Stimulated activated CD8-positive, alpha-beta memory T cell treated with anti-CD3 and anti-CD28 coated beads, Interleukin-12 subunit alpha, Interleukin-12 subunit beta, amount 100 ng/mL, for 24 hours (primary cell): ENCODE measurements around the gene GALNT13.

ENCODE experiments used
- DNase-seq: peaks from one replicate; pipeline ENCODE4 v3.0.0-alpha.2; 2020; ENCODE audit errors: extremely low read depth

The GALNT13 gene

GRCh38 chr2:154125891-154126290, 254.2 kb downstream of the GALNT13 start:
- no peak for DNase-seq

GRCh38 chr2:154130821-154131220, 259.1 kb downstream of the GALNT13 start:
- DNase-seq: no peak

GRCh38 chr2:154132827-154133226, 261.1 kb downstream of the GALNT13 start:
- no peak for DNase-seq

GRCh38 chr2:154133823-154134222, 262.1 kb downstream of the GALNT13 start:
- DNase-seq: no peak

- no peak for DNase-seq
These were observed 268.7 kb downstream of the GALNT13 start for GRCh38 chr2:154140249-154141025.

GRCh38 chr2:154142480-154142879, 270.8 kb downstream of the GALNT13 start:
- DNase-seq: no peak

- DNase-seq: no peak
These were observed 271.4 kb downstream of the GALNT13 start for GRCh38 chr2:154143105-154143504.

GRCh38 chr2:154158101-154158500, 286.4 kb downstream of the GALNT13 start:
- no peak for DNase-seq

- DNase-seq: no peak
These were observed 289.6 kb downstream of the GALNT13 start for GRCh38 chr2:154161286-154161685.

- DNase-seq: no peak
These were observed 298.7 kb downstream of the GALNT13 start for GRCh38 chr2:154170400-154170799.

GRCh38 chr2:154173164-154173563, 301.4 kb downstream of the GALNT13 start:
- DNase-seq: no peak

GRCh38 chr2:154173919-154174318, 302.2 kb downstream of the GALNT13 start:
- DNase-seq: no peak

- no peak for DNase-seq
These were observed 310.3 kb downstream of the GALNT13 start for GRCh38 chr2:154182008-154182407.

- no peak for DNase-seq
These were observed 316.2 kb downstream of the GALNT13 start for GRCh38 chr2:154187948-154188347.

- no peak for DNase-seq
These were observed 318.2 kb downstream of the GALNT13 start for GRCh38 chr2:154189953-154190352.

GRCh38 chr2:154193246-154193645, 321.5 kb downstream of the GALNT13 start:
- DNase-seq: no peak

GRCh38 chr2:154194909-154195643, 323.4 kb downstream of the GALNT13 start:
- no peak for DNase-seq

GRCh38 chr2:154195644-154196195, 324.0 kb downstream of the GALNT13 start:
- DNase-seq: no peak

- DNase-seq: no peak
These were observed 327.1 kb downstream of the GALNT13 start for GRCh38 chr2:154198866-154199265.

- no peak for DNase-seq
These were observed 331.5 kb downstream of the GALNT13 start for GRCh38 chr2:154203206-154203605.

- no peak for DNase-seq
These were observed 332.2 kb downstream of the GALNT13 start for GRCh38 chr2:154203902-154204301.

GRCh38 chr2:154207288-154208047, 335.7 kb downstream of the GALNT13 start:
- DNase-seq: no peak
